HFF-Myc (cell line): ENCODE results near the gene VWA5B1.

ENCODE experiments used
- DNase-seq: peaks from one replicate; pipeline ENCODE4 v3.0.0-alpha.2; 2011; ENCODE audit warnings: low read depth; ENCODE audit errors: extremely low read depth
- H3K4me3 ChIP-seq: replicated peaks from 2 replicates; pipeline ENCODE4 v1.5.1; 2011; ENCODE audit warnings: low read depth, mild to moderate bottlenecking, control low read depth, low read length
- CTCF ChIP-seq: IDR thresholded peaks from 2 replicates; pipeline ENCODE4 v1.5.1; 2012; ENCODE audit warnings: mild to moderate bottlenecking, low read depth, low read length, control low read depth; ENCODE audit errors: missing control alignments

VWA5B1 gene

GRCh38 chr1:20346433-20346832, 55.8 kb downstream of the VWA5B1 start:
- no peak overlapping the region for H3K4me3 ChIP-seq
- no peak for TF ChIP-seq CTCF
- no peak for DNase-seq

GRCh38 chr1:20347699-20348098, 57.0 kb downstream of the VWA5B1 start:
- H3K4me3 ChIP-seq, result no peak overlapping the region
- DNase-seq, result no peak
- TF ChIP-seq CTCF, result no peak

GRCh38 chr1:20348326-20348915, 57.7 kb downstream of the VWA5B1 start:
- DNase-seq, result no peak
- no peak overlapping the region for H3K4me3 ChIP-seq
- no peak for TF ChIP-seq CTCF

GRCh38 chr1:20349561-20349960, 58.9 kb downstream of the VWA5B1 start:
- DNase-seq, result no peak
- no peak for TF ChIP-seq CTCF
- no peak overlapping the region for H3K4me3 ChIP-seq

GRCh38 chr1:20349971-20350370, 59.3 kb downstream of the VWA5B1 start:
- TF ChIP-seq CTCF, result no peak
- no peak overlapping the region for H3K4me3 ChIP-seq
- no peak for DNase-seq

- H3K4me3 ChIP-seq, result no peak overlapping the region
- no peak for TF ChIP-seq CTCF
- DNase-seq, result no peak
Measured at GRCh38 chr1:20350421-20350820, 59.7 kb downstream of the VWA5B1 start.
